Stimulated activated CD8-positive, alpha-beta memory T cell treated with anti-CD3 and anti-CD28 coated beads, Interleukin-2, amount 100 ng/mL, for 48 hours (primary cell): ENCODE data around the gene HRH3.

ENCODE experiments used
- DNase-seq, 2 donors: peaks; one replicate each; pipeline ENCODE4 v3.0.0-alpha.2; 2020; ENCODE audit warnings: low read depth in 2 of 2

Gene HRH3

GRCh38 chr20:62197801-62198200 is 22.3 kb downstream of the HRH3 start:
- no peak for DNase-seq

GRCh38 chr20:62197311-62197710 is 22.8 kb downstream of the HRH3 start:
- no peak for DNase-seq

- DNase-seq, result no peak
Measured at GRCh38 chr20:62196286-62196685, 23.8 kb downstream of the HRH3 start.

- DNase-seq, result no peak
Measured at GRCh38 chr20:62195736-62196135, 24.3 kb downstream of the HRH3 start.

GRCh38 chr20:62195075-62195405 is 25.0 kb downstream of the HRH3 start:
- DNase-seq, result no peak

- no peak for DNase-seq
Measured at GRCh38 chr20:62193079-62194025, 26.7 kb downstream of the HRH3 start.

- no peak for DNase-seq
Measured at GRCh38 chr20:62192635-62193034, 27.4 kb downstream of the HRH3 start.

GRCh38 chr20:62191781-62192559 is 28.1 kb downstream of the HRH3 start:
- DNase-seq, result no peak

GRCh38 chr20:62190639-62191411 is 29.3 kb downstream of the HRH3 start:
- DNase-seq, result no peak

- no peak for DNase-seq
Measured at GRCh38 chr20:62186887-62187866, 32.9 kb downstream of the HRH3 start.

- DNase-seq, result no peak
Measured at GRCh38 chr20:62186096-62186426, 34.0 kb downstream of the HRH3 start.

- no peak for DNase-seq
Measured at GRCh38 chr20:62183426-62184142, 36.5 kb downstream of the HRH3 start.

GRCh38 chr20:62182469-62183425 is 37.3 kb downstream of the HRH3 start, which contains the start of gene MTG2:
TSS of gene MTG2 (plus strand) at chr20:62183028. CDS start at chr20:62193421, 10,393 bp downstream.
- DNase-seq, result peak; percentile 92 to 93

- no peak for DNase-seq
Measured at GRCh38 chr20:62181808-62182207, 38.3 kb downstream of the HRH3 start.

- DNase-seq, result no peak
Measured at GRCh38 chr20:62179162-62179504, 40.9 kb downstream of the HRH3 start.

- DNase-seq, result no peak
Measured at GRCh38 chr20:62178316-62179161, 41.5 kb downstream of the HRH3 start.

GRCh38 chr20:62177307-62177706 is 42.8 kb downstream of the HRH3 start:
- DNase-seq, result no peak

GRCh38 chr20:62176866-62177265 is 43.2 kb downstream of the HRH3 start:
- DNase-seq, result no peak
